GM19463 (cell line): ENCODE data around the gene MYH7.
"Not testable (repeated sequence)": the region's sequence is repeated elsewhere in the genome, so short reads cannot be mapped to it uniquely, and the experiment has no call there.

Source experiments
- ATAC-seq: cut with Tn5 transposase; IDR thresholded peaks from one replicate; pipeline ENCODE4 v1.9.1; 2021; ENCODE audit warnings: mild to moderate bottlenecking, moderate library complexity; ENCODE audit not compliant: unreplicated experiment

The MYH7 gene

GRCh38 chr14:23388996-23389395, 46.5 kb downstream of the MYH7 start:
- ATAC-seq: no peak

- ATAC-seq: no peak
These were observed 47.3 kb downstream of the MYH7 start for GRCh38 chr14:23387916-23388882.

GRCh38 chr14:23386999-23387398, 48.5 kb downstream of the MYH7 start:
- no peak for ATAC-seq

- ATAC-seq: not testable (repeated sequence)
These were observed 49.2 kb downstream of the MYH7 start for GRCh38 chr14:23386266-23386657.

GRCh38 chr14:23385642-23386265, 49.7 kb downstream of the MYH7 start:
- no peak for ATAC-seq

GRCh38 chr14:23385244-23385641, 50.2 kb downstream of the MYH7 start:
- no peak for ATAC-seq

- ATAC-seq: no peak
These were observed 50.9 kb downstream of the MYH7 start for GRCh38 chr14:23384364-23385080.

- no peak for ATAC-seq
These were observed 52.6 kb downstream of the MYH7 start for GRCh38 chr14:23382731-23383440.

GRCh38 chr14:23382276-23382675, 53.2 kb downstream of the MYH7 start:
- no peak for ATAC-seq

- ATAC-seq: no peak
These were observed 53.6 kb downstream of the MYH7 start for GRCh38 chr14:23381871-23382270.

- ATAC-seq: no peak
These were observed 54.5 kb downstream of the MYH7 start for GRCh38 chr14:23380976-23381375.

GRCh38 chr14:23380197-23380914, 55.1 kb downstream of the MYH7 start:
- ATAC-seq: no peak

GRCh38 chr14:23379366-23380196, 55.9 kb downstream of the MYH7 start:
- no peak for ATAC-seq

GRCh38 chr14:23378612-23379220, 56.7 kb downstream of the MYH7 start:
- no peak for ATAC-seq

GRCh38 chr14:23377573-23378563, 57.6 kb downstream of the MYH7 start:
- ATAC-seq: no peak

- ATAC-seq: no peak
These were observed 58.3 kb downstream of the MYH7 start for GRCh38 chr14:23377198-23377550.

- ATAC-seq: no peak
These were observed 58.8 kb downstream of the MYH7 start, which contains the start of gene CMTM5 for GRCh38 chr14:23376482-23377197. Gene CMTM5 (plus strand): TSS chr14:23377046. CDS start chr14:23377252, 206 bp downstream.
